ENCODE data around the gene NPIPB4. TPM values are rescaled to one million over a fixed set of nuclear protein-coding genes. Genes with fewer than 3 reads are reported as not detected.
"Not testable (repeated sequence)": the region's sequence is repeated elsewhere in the genome, so short reads cannot be mapped to it uniquely, and the experiment has no call there.

The NPIPB4 gene
- total and polyA plus RNA-seq, 9 of the 15 experiments (the other 6 are each of a cell fraction or from before 2014, with no cell fraction given) = 2.4 to 77.3 (median 42.2) TPM

DNA sequence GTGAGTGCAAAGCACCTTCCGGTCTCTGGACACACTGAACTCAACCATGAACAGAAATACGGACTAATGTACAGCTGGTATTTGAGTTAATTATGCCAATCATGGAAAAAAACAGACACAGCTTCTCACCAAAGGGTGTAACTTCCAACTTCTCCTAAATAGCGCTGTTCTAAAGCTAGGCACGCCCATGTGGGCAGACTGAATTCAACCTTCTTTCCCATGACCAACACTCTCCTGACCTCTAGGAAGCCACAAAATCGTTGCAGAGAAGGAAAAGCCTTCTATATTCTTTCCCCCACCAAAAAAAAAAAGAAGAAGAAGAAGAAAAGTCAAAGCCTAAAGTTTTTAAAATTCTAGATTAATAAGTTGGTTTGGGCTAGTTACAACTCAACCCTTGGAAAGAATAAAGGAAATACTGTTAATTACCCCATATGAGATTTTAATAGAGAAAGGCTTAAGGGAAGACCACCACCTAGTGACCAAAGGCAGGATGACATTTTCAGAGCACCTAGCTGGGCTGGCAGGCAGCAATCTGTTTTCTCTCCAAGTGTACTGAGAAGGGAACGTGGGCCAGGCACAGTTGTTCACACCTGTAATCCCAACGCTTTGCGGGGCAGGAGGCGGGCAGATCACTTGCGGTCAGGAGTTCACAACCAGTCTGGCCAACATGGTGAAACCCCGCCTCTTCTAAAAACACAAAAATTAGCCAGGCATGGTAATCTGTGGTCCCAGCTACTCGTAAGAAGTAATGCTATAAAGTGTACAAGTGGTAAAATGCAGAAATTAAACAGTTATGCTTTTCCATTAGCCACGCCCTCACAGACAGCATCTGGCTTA is 55.8 kb downstream of the NPIPB4 start:
- H3K27ac ChIP-seq (ENCODE audit: extremely low read depth, low read depth, low read length); H3K4me2 ChIP-seq (ENCODE audit: insufficient read depth, low read length); POLR2A ChIA-PET; H4K20me1 ChIP-seq (replicated peaks; ENCODE audit: control insufficient read depth, insufficient read depth, low read length); CTCF ChIA-PET (ENCODE audit: low intra/inter-chr PET ratio); H3K9ac ChIP-seq (ENCODE audit: insufficient read depth in 1 of 2, low read depth in 2 of 2, low read length in 2 of 2); H2AFZ ChIP-seq (ENCODE audit: low read depth, low read length); H3K79me2 ChIP-seq (ENCODE audit: control insufficient read depth, insufficient read depth, low read length); H3K36me3 ChIP-seq (ENCODE audit: control insufficient read depth, insufficient read depth, low read length); H3K27me3 ChIP-seq (ENCODE audit: control insufficient read depth in 2 of 2, insufficient read depth in 2 of 2, low read length in 2 of 2); H3K9me3 ChIP-seq (replicated peaks; ENCODE audit: control insufficient read depth, insufficient read depth, low read depth, low read length); intact Hi-C loops (cut with micrococcal nuclease); H3K4me1 ChIP-seq (replicated peaks in 1 of 2; ENCODE audit: control insufficient read depth in 2 of 2, insufficient read depth in 2 of 2, low read length in 2 of 2); H3K9me1 ChIP-seq (ENCODE audit: control insufficient read depth, insufficient read depth, low read length); H3K4me3 ChIP-seq; FAIRE-seq; BruUV-seq (replicated peaks): not testable (repeated sequence)
- in situ Hi-C loops (cut with MboI) = loop anchor here (25.0 kb wide), 2 partner anchors 89 to 311 kb away; no protein-coding TSS in a partner anchor
- peak; percentile 89 for ATAC-seq
- WGBS (ENCODE audit: insufficient coverage, low coverage, missing lambda C conversion rate) = 4% methylated on average over 11 of the region's 13 CpGs
- DNase-seq (ENCODE audit: extremely low read depth in 1 of 4, low spot score in 3 of 4) = peak in 1 of 4 experiments; percentile 40
- TF ChIP-seq, protein P1, sequence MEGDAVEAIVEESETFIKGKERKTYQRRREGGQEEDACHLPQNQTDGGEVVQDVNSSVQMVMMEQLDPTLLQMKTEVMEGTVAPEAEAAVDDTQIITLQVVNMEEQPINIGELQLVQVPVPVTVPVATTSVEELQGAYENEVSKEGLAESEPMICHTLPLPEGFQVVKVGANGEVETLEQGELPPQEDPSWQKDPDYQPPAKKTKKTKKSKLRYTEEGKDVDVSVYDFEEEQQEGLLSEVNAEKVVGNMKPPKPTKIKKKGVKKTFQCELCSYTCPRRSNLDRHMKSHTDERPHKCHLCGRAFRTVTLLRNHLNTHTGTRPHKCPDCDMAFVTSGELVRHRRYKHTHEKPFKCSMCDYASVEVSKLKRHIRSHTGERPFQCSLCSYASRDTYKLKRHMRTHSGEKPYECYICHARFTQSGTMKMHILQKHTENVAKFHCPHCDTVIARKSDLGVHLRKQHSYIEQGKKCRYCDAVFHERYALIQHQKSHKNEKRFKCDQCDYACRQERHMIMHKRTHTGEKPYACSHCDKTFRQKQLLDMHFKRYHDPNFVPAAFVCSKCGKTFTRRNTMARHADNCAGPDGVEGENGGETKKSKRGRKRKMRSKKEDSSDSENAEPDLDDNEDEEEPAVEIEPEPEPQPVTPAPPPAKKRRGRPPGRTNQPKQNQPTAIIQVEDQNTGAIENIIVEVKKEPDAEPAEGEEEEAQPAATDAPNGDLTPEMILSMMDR (IDR thresholded peaks at IDR 0.05 in 2 of 3, conservative IDR thresholded peaks at IDR 0.05 in 1 of 3; ENCODE audit: insufficient read depth in 2 of 3, low read depth in 1 of 3, low read length in 3 of 3) = peak; percentile 24 to 55 (median 36); a peak in 4 of 6 replicates
- TF ChIP-seq, protein P2, sequence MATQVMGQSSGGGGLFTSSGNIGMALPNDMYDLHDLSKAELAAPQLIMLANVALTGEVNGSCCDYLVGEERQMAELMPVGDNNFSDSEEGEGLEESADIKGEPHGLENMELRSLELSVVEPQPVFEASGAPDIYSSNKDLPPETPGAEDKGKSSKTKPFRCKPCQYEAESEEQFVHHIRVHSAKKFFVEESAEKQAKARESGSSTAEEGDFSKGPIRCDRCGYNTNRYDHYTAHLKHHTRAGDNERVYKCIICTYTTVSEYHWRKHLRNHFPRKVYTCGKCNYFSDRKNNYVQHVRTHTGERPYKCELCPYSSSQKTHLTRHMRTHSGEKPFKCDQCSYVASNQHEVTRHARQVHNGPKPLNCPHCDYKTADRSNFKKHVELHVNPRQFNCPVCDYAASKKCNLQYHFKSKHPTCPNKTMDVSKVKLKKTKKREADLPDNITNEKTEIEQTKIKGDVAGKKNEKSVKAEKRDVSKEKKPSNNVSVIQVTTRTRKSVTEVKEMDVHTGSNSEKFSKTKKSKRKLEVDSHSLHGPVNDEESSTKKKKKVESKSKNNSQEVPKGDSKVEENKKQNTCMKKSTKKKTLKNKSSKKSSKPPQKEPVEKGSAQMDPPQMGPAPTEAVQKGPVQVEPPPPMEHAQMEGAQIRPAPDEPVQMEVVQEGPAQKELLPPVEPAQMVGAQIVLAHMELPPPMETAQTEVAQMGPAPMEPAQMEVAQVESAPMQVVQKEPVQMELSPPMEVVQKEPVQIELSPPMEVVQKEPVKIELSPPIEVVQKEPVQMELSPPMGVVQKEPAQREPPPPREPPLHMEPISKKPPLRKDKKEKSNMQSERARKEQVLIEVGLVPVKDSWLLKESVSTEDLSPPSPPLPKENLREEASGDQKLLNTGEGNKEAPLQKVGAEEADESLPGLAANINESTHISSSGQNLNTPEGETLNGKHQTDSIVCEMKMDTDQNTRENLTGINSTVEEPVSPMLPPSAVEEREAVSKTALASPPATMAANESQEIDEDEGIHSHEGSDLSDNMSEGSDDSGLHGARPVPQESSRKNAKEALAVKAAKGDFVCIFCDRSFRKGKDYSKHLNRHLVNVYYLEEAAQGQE (IDR thresholded peaks at IDR 0.05; ENCODE audit: borderline replicate concordance) = peak; percentile 56; the same call in 1 of the 2 replicates
- TF ChIP-seq, protein P2 (CRISPR knock-in tag; IDR thresholded peaks at IDR 0.05; ENCODE audit: low read depth) = not testable (repeated sequence)
- TF ChIP-seq RAD21 (CRISPR knock-in tag; conservative IDR thresholded peaks at IDR 0.05 in 1 of 2, IDR thresholded peaks at IDR 0.05 in 1 of 2) (peak; percentile 58 to 73), DEAF1 (CRISPR knock-in tag; IDR thresholded peaks at IDR 0.05) (peak; percentile 40)

Measured in K562 (cell line).